Thymus (tissue), 11 donors: ENCODE data around the gene RIPOR2. TPM values are rescaled to one million over a fixed set of nuclear protein-coding genes. Genes with fewer than 3 reads are reported as not detected.

Source experiments
- DNase-seq, 9 donors: peaks; one replicate each; pipeline ENCODE4 v3.0.0-alpha.2; 2013; ENCODE audit warnings: low spot score in 9 of 9, low read depth in 6 of 9, missing footprints in 1 of 9
- H3K27ac ChIP-seq, 2 donors: one replicate each; pipeline ENCODE4 v1.5.1; 2013; ENCODE audit warnings: control low read depth in 1 of 2, low read depth in 1 of 2, low read length in 1 of 2, mild to moderate bottlenecking in 1 of 2, moderate library complexity in 1 of 2
- H3K27me3 ChIP-seq, 2 donors: one replicate each; pipeline ENCODE4 v1.5.1; 2013; ENCODE audit warnings: low read length in 1 of 2; ENCODE audit not compliant: control insufficient read depth in 2 of 2, insufficient read depth in 1 of 2
- H3K36me3 ChIP-seq, 2 donors: one replicate each; pipeline ENCODE4 v1.5.1; 2013; ENCODE audit warnings: low read length in 1 of 2, mild to moderate bottlenecking in 1 of 2, moderate library complexity in 1 of 2; ENCODE audit not compliant: control insufficient read depth in 2 of 2, insufficient read depth in 2 of 2
- H3K4me1 ChIP-seq, 2 donors: one replicate each; pipeline ENCODE4 v1.5.1; 2013; ENCODE audit warnings: low read length in 2 of 2; ENCODE audit not compliant: control insufficient read depth in 2 of 2, insufficient read depth in 2 of 2
- H3K4me3 ChIP-seq, 2 donors: one replicate each; pipeline ENCODE4 v1.5.1; 2013; ENCODE audit warnings: low read length in 2 of 2, control low read depth in 1 of 2, mild to moderate bottlenecking in 1 of 2
- H3K9me3 ChIP-seq, 2 donors: one replicate each; pipeline ENCODE4 v1.5.1; 2013; ENCODE audit warnings: low read length in 1 of 2, mild to moderate bottlenecking in 1 of 2; ENCODE audit not compliant: control insufficient read depth in 2 of 2, insufficient read depth in 1 of 2
- WGBS: extraction: QIAGEN DNeasy Blood & Tissue Kit; methylation state at CpG from one replicate; pipeline ENCODE4 v1.1.7; 2013; 5-methylcytosine and 5-hydroxymethylcytosine counted together
- polyA plus RNA-seq: library from polyadenylated mRNA; stranded (reverse); fragments of 200-250 nt; gene quantifications from one replicate; pipeline ENCODE4 v1.2.3, GENCODE V29; 2013
- total RNA-seq: library from RNA; stranded (reverse); fragments of 120-200 nt; gene quantifications from one replicate; pipeline ENCODE4 v1.2.4, GENCODE V29; 2013
- donor health status: healthy.

The RIPOR2 gene
- total and polyA plus RNA-seq, 2 donors, result 27.4 to 48.4 TPM

DNA sequence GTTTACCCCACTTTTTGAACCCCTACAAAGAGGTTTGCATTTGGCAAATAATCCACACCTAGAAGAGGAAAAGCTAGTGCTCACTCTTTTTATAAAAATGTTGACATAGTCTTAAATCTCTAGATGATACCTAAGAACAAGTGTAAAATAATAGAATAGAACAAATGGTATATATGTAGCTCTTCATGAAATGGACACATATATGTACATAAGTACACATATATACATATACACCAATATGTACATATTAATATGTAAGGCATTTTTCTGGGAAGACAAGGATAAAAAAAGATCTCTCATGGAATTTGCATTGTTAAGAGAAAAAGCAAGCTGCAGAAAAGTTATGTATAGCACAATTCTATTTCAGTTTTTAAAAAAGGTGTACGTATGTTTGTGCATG, 27.6 kb upstream of the RIPOR2 start:
- no peaks in the 10 kb centered on the region for H3K27me3 ChIP-seq
- H3K36me3 ChIP-seq, result no peaks in the 10 kb centered on the region
- WGBS, result 98% methylated on average over 1 of the region's 1 CpG
- no peak overlapping the region for H3K27ac ChIP-seq
- no peak for DNase-seq
- peaks cover 0 to 8% of the 10 kb centered on the region in 2 donors for H3K9me3 ChIP-seq
- H3K4me1 ChIP-seq, result peaks cover 0 to 5% of the 10 kb centered on the region in 2 donors
- H3K4me3 ChIP-seq, result no peak overlapping the region

DNA sequence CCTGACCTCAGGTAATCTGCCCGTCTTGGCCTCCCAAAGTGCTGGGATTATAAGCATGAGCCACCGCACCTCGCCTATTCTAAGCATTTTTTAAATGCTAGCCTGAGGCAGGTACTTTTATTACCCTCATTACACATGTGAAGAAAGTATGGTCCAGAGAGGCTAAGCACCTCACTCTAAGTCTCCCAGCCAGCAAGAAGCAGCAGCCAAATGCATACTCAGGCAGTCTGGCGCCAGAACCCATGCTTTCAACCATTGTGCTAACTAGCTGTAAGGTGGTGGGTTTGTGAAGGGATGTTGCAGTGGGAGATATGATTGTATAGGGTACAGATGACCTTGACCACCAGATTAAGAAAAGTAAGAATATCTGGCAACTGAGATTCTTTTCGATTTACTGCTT, 26.1 kb upstream of the RIPOR2 start:
- H3K27me3 ChIP-seq, result no peaks in the 10 kb centered on the region
- 82% methylated on average over 5 of the region's 5 CpGs for WGBS
- H3K27ac ChIP-seq, result no peak overlapping the region
- no peak for DNase-seq
- peaks cover 0 to 5% of the 10 kb centered on the region in 2 donors for H3K4me1 ChIP-seq
- no peak overlapping the region for H3K4me3 ChIP-seq
- no peaks in the 10 kb centered on the region for H3K36me3 ChIP-seq
- peaks cover 0 to 8% of the 10 kb centered on the region in 2 donors for H3K9me3 ChIP-seq

DNA sequence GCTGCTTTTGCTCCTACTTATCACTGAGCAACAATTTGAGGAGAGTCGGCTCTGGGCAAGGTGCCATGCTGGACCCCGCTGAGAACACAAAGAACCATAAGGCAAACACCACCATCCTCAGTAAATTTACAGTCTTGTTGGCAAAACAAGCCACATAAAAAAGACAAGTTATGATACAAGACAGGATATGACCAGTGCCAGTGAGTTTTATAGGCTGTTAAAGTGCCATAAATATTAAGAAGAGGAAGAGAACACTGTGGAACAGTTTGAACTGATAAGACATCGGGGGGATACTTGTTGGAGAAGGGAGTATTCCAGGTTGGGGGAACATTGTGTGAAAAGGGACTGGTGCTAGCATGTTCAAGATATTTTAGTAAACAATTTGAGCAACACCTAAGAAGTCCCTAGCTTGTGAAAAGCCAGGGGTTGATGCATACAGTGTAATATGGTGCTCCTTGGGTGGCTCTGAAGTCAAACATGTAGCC, 25.3 kb upstream of the RIPOR2 start:
- Histone ChIP-seq H3K9me3 (peaks cover 0 to 8% of the 10 kb centered on the region in 2 donors), H3K36me3 (no peaks in the 10 kb centered on the region), H3K4me1 (peaks cover 0 to 5% of the 10 kb centered on the region in 2 donors), H3K27me3 (no peaks in the 10 kb centered on the region), H3K4me3 (no peak overlapping the region), H3K27ac (peak overlapping the region in 1 of 2 donors; percentile 15)
- DNase-seq, result no peak
- WGBS, result 25% methylated on average over 3 of the region's 3 CpGs

DNA sequence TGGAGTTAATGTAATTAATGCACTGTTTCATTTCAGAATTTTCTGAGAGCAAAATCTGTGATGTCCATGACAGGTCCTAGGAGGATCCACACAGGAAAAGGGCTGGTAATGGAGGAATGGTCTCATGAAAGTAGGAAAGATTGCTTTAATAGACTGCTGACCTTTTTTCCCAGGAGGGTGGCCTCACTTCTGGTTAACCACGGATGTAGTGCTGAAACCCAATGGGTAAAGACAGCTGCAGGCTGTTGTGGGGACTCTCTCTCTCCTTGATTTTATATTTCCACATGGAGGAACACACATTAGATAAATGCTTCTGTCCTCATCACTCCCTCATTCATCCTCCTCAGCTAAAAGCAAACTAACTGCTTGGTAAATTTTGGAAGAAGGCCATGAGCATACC, 23.6 kb upstream of the RIPOR2 start:
- no peak for DNase-seq
- Histone ChIP-seq H3K27me3 (no peaks in the 10 kb centered on the region), H3K9me3 (peaks cover 0 to 8% of the 10 kb centered on the region in 2 donors), H3K4me1 (peaks cover 0 to 5% of the 10 kb centered on the region in 2 donors), H3K36me3 (no peaks in the 10 kb centered on the region), H3K27ac (no peak overlapping the region), H3K4me3 (no peak overlapping the region)
- WGBS, result 13% methylated on average over 1 of the region's 1 CpG

DNA sequence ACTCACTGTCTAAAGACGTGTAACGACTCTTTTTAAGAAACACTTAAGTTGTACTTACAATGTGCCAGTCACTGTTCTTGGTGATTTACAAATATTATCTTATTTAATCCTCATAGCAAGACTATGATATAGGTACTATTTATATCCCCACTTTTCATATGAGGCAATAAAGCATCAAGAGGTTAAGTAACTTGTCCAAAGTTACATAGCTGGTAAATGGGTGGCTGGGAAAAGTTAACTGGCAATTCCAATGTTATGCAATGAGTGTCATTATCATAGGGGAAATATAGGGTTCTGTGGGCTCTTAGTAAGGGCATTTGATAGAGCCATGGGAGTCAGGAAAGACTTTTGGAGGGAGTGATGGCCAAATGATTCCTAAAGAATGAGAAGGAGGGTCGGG, 21.4 kb upstream of the RIPOR2 start:
- Histone ChIP-seq H3K27ac (no peak overlapping the region), H3K4me1 (peaks cover 2 to 14% of the 10 kb centered on the region in 2 donors), H3K4me3 (no peak overlapping the region), H3K36me3 (no peaks in the 10 kb centered on the region), H3K9me3 (peaks cover 0 to 12% of the 10 kb centered on the region in 2 donors), H3K27me3 (no peaks in the 10 kb centered on the region)
- DNase-seq, result no peak
- WGBS, result 99% methylated on average over 3 of the region's 3 CpGs

DNA sequence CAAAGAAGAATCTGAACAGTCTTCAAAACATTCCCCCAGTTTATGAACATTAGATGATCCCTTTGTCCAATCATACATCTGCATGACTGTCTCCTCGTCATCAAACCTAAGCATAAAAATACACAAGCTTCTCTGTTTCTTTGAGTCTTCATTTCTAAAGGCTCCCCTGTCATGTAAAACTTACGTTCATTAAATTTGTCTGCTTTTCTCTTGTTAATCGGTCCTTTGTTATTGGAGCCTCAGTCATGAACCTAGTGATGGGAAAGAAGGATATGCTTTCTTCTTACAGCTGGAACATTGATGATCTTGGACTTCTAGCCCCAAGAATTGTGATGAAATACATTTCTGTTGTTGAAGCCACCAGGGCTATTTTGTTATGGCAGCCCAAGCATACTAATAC, 18.0 kb upstream of the RIPOR2 start:
- no peak overlapping the region for H3K4me3 ChIP-seq
- peaks cover 23 to 44% of the 10 kb centered on the region in 2 donors for H3K4me1 ChIP-seq
- no peaks in the 10 kb centered on the region for H3K27me3 ChIP-seq
- no peaks in the 10 kb centered on the region for H3K36me3 ChIP-seq
- peaks cover 0 to 4% of the 10 kb centered on the region in 2 donors for H3K9me3 ChIP-seq
- no peak for DNase-seq
- 96% methylated on average over 3 of the region's 3 CpGs for WGBS
- peak overlapping the region in 1 of 2 donors; percentile 31 for H3K27ac ChIP-seq

DNA sequence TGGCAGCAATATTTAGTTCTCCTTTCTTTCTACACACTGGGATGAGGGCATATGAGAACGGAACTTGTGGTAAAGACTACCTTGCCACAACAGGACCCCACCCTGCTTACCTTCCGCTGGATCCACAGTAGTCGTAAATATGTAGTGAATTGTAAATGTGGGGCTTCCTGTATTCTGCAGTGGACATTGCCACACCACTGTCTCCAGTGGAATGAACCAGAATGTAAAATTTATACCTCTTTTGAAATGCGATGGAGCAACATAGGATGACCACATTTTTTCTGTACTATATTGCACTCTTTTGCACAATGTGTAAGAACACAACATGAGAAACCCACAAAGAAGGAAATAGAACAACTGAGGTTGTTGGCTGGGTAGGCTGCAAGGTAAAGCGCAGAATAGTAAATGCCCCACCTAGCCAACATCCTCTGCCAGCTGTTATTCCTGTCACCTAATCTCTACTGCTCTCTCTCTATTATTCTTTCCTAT, 16.1 kb upstream of the RIPOR2 start:
- DNase-seq, result peak in 5 of 9 donors; percentile 42 to 82 (median 58)
- H3K27me3 ChIP-seq, result no peaks in the 10 kb centered on the region
- H3K36me3 ChIP-seq, result no peaks in the 10 kb centered on the region
- H3K9me3 ChIP-seq, result peaks cover 0 to 4% of the 10 kb centered on the region in 2 donors
- peaks cover 23 to 49% of the 10 kb centered on the region in 2 donors for H3K4me1 ChIP-seq
- H3K27ac ChIP-seq, result peak overlapping the region; percentile 74 to 75
- WGBS, result 12% methylated on average over 5 of the region's 5 CpGs
- H3K4me3 ChIP-seq, result peak overlapping the region in 1 of 2 donors; percentile 3

DNA sequence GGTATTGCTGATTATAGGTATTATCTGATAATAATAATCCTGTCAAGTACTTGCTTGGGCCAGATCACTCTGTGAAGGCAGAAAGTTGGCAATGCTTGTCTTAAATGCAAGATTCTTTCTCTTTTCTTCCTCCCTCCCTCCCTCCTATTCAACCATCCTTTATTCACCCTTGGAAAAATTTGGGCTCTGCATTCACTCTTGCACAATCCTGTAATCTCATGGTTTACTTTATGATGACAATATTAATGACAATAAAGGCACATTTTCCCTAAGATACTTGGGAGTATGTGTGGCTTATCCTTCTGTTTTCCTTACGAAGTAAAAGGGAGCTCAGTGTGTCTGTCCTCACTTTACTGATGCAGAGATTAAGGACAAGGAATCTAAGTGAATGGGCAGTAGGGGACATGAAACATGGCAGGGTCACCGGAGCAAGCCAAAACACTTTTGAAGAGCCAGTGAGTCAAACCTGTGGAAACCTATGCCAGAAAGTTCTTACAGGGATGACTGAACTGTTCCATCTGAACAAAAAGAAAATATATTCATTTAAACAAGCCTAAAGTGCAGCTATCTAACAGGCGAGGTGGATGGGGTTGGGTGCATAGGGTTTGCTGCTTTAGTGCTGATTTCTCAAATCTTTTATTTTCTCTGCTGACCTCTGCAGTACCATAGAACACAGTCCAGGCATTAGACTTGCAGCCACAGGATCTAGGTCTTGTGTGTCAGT, 14.6 kb upstream of the RIPOR2 start:
- Histone ChIP-seq H3K36me3 (no peaks in the 10 kb centered on the region), H3K27me3 (no peaks in the 10 kb centered on the region), H3K4me1 (peaks cover 23 to 49% of the 10 kb centered on the region in 2 donors), H3K27ac (peak overlapping the region; percentile 65 to 81), H3K4me3 (no peak overlapping the region), H3K9me3 (peaks cover 1 to 7% of the 10 kb centered on the region in 2 donors)
- no peak for DNase-seq
- 96% methylated on average over 3 of the region's 3 CpGs for WGBS

DNA sequence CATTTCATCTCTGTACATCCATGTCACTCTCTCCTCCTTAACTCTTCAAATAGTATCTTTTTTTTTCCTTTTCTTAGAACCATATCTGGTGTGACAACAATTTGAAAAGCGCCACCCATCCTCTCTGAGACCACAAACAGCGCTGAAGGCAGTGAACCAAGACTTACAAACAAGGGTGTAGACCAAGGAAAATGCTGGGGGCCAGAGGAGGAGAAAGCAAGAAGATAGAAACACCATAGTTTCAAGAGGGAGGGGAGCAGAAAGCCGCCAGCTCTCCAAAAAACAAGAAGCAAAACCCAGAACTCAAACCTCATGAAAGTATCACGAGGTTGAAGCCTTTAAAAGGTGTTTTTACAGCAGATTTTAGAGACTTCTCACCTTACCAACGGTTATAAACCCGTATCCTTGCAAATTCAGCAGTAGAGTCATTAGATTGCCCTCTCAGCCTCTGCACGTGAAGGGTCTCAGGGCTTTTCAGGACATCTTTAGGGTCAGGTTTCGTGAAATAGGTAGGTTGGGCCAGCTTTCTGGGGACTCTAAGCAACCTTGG, 13.3 kb upstream of the RIPOR2 start:
- no peak overlapping the region for H3K4me3 ChIP-seq
- WGBS, result 36% methylated on average over 8 of the region's 8 CpGs
- no peaks in the 10 kb centered on the region for H3K36me3 ChIP-seq
- peaks cover 2 to 7% of the 10 kb centered on the region in 2 donors for H3K9me3 ChIP-seq
- DNase-seq, result peak in 4 of 9 donors; percentile 35 to 80 (median 48)
- H3K4me1 ChIP-seq, result peaks cover 23 to 46% of the 10 kb centered on the region in 2 donors
- H3K27ac ChIP-seq, result peak overlapping the region; percentile 74 to 81
- H3K27me3 ChIP-seq, result no peaks in the 10 kb centered on the region
